Retinal pigment epithelial cell (primary cell): Measurements from ENCODE around the gene MSL2.
"Not testable (repeated sequence)": the region's sequence is repeated elsewhere in the genome, so short reads cannot be mapped to it uniquely, and the experiment has no call there.

ENCODE experiments used
- DNase-seq: peaks from one replicate; pipeline ENCODE4 v3.0.0-alpha.2; 2010; ENCODE audit warnings: low read depth
- H3K4me3 ChIP-seq: 2 replicates; pipeline ENCODE4 v1.5.1; 2011; ENCODE audit warnings: mild to moderate bottlenecking, low read length, control low read depth, moderate library complexity
- CTCF ChIP-seq: conservative IDR thresholded peaks from 2 replicates; pipeline ENCODE4 v1.5.1; 2011; ENCODE audit warnings: low read depth, low read length, control low read depth, inconsistent platforms

Gene MSL2

GRCh38 chr3:136120373-136121348, 75.5 kb downstream of the MSL2 start:
- H3K4me3 ChIP-seq, result no peak overlapping the region
- peak; percentile 33 for DNase-seq
- TF ChIP-seq CTCF, result no peak

GRCh38 chr3:136119783-136120182, 76.4 kb downstream of the MSL2 start:
- not testable (repeated sequence) for DNase-seq, H3K4me3 ChIP-seq

GRCh38 chr3:136119332-136119731, 76.8 kb downstream of the MSL2 start:
- not testable (repeated sequence) for DNase-seq, H3K4me3 ChIP-seq

GRCh38 chr3:136114421-136114820, 81.7 kb downstream of the MSL2 start:
- TF ChIP-seq CTCF, result no peak
- DNase-seq, result no peak
- no peak overlapping the region for H3K4me3 ChIP-seq

- H3K4me3 ChIP-seq, result no peak overlapping the region
- no peak for TF ChIP-seq CTCF
- DNase-seq, result no peak
Measured at GRCh38 chr3:136110481-136110880, 85.7 kb downstream of the MSL2 start.

GRCh38 chr3:136109499-136109898, 86.6 kb downstream of the MSL2 start:
- no peak for TF ChIP-seq CTCF
- H3K4me3 ChIP-seq, result no peak overlapping the region
- DNase-seq, result no peak

- DNase-seq, result no peak
- no peak overlapping the region for H3K4me3 ChIP-seq
- no peak for TF ChIP-seq CTCF
Measured at GRCh38 chr3:136106101-136106500, 90.0 kb downstream of the MSL2 start.

GRCh38 chr3:136105044-136105443, 91.1 kb downstream of the MSL2 start:
- no peak for TF ChIP-seq CTCF
- no peak overlapping the region for H3K4me3 ChIP-seq
- DNase-seq, result no peak
